Left hindlimb (tissue), 1 donor: ENCODE results near the gene CTXND2.
"Not testable (repeated sequence)": the region's sequence is repeated elsewhere in the genome, so short reads cannot be mapped to it uniquely, and the experiment has no call there.

Source experiments
- DNase-seq: peaks from one replicate; pipeline ENCODE4 v3.0.0-alpha.2; 2018

CTXND2 gene

DNA sequence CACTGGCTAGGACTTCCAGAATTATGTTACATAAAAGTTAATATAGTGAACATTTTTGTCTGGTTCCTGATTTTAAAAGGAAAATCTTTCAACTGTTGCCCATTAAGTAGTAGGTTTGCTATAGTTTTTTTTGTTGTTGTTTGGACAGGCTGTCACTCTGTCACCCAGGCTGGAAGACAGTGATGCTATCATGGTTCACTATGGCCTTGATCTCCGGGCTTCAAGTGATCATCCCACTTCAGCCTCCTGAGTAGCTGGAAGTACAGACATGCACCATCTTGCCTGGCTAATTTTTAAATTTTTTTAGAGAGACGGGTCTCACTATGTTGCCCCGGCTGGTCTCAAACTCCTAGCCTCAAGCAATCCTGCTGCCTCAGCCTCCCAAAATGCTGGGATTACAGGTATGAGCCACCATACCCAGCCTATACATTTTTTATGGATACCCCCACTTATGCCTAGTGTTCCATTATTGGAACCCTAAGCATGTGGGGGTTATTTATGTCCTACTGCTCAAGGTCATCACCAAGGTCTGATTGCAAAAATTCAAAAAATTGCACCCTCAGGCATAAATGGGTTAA is 6.5 kb downstream of the CTXND2 start:
- DNase-seq: no peak

- DNase-seq: no peak
These were observed 8.7 kb downstream of the CTXND2 start for GRCh38 chr1:150895618-150896017.

DNA sequence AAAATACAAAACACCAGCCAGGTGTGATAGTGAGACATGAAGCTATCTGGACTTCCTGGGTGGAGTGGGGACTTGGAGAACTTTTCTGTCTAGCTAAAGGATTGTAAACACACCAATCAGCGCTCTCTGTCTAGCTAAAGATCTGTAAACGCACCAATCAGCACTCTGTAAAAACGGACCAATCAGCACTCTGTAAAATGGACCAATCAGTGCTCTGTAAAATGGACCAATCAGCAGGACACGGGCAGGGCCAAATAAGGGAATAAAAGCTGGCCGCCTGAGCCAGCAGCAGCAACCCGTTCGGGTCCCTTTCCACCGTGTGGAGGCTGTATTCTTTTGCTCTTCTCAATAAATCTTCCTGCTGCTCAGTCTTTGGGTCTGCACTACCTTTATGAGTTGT is 12.9 kb downstream of the CTXND2 start:
- DNase-seq: not testable (repeated sequence)

- no peak for DNase-seq
These were observed 15.4 kb downstream of the CTXND2 start for GRCh38 chr1:150902346-150902745.

DNA sequence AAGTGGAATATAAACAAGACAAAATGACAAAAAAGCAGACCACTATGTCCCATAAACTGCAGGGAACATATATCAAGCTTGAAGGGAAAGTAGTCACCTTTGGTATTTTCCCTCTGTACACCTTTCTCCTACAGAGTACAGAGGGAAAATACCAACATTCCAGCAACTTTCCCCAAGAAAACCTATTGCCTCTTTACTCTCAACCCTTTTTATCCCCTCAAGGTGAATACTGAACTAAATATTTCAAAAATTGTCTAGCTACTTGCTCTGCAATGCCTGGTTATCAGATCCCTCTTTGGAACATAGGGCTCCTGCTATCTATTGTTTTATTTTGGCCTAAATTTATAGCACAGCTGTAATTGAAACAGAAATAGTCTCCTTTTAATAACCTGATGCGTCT is 15.8 kb downstream of the CTXND2 start:
- DNase-seq: no peak

GRCh38 chr1:150905301-150905700 is 18.4 kb downstream of the CTXND2 start:
- DNase-seq: no peak

GRCh38 chr1:150906329-150906728 is 19.4 kb downstream of the CTXND2 start:
- DNase-seq: no peak

DNA sequence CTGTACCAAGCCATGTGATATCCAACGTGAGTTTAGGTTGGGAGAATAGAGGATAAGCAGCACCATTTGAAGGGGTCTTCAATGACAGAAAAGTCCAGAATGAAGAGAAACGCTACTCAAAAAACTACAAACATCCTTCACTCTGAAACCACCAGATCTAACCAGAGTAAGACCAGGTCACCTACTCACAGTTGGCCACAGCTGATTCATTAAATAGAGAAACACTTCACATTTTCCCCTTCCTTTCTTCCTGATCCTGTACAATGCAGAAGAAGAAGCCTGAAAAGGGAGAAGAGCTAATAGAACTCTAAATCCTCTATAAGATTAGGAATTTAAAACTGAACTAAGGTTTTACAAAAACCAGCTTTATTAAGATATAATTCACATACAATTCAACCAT is 19.9 kb downstream of the CTXND2 start:
- DNase-seq: no peak

DNA sequence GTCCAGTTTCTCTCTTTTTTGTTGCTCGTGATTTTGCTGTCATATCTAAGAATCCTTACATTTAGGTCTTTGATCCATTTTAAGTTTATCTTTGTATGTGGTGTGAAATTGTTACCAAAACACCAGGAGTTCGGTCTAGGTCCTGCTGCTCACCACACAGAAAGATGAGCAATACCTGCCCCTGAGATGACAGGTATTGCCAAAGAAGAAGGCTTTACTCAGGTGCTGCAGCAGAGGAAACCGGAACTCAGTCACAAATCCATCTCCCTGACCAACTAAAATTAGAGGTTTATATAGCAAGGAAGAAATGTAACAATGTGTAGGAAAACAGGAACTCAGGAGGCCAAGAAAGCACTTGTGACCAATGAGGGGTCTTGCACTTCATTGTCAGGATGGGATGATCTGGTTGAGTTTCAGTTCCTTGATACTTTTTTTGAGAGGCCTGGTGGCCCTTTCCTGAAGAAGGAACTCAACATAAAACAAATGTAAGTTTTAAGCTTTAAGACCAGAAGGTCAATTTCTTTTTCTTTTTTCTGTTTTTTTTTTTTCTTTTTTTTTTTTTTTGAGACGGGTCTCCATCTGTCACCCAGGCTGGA is 22.7 kb downstream of the CTXND2 start:
- no peak for DNase-seq

DNA sequence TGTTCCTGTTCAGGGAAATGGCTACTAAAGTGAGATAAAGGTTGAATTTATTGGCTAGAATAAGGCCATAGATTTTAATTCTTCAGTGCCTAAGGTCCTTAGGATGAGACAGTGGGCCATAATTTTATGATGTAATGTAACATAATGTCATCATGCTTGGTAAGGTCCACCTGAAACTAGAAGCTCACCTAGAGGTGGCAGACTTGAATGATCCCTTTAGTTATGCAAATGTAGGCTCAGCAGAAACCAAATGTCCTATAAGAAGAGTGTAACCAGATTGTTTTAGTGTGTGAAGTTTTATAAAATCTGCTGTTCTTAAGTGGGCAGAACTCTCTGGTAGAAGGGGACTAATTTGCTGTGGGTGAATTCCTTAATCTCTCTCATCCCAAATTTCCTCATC is 25.7 kb downstream of the CTXND2 start:
- DNase-seq: no peak

GRCh38 chr1:150917387-150917786 is 30.5 kb downstream of the CTXND2 start:
- DNase-seq: no peak

GRCh38 chr1:150922519-150922975 is 35.6 kb downstream of the CTXND2 start:
- peak; percentile 43 for DNase-seq

DNA sequence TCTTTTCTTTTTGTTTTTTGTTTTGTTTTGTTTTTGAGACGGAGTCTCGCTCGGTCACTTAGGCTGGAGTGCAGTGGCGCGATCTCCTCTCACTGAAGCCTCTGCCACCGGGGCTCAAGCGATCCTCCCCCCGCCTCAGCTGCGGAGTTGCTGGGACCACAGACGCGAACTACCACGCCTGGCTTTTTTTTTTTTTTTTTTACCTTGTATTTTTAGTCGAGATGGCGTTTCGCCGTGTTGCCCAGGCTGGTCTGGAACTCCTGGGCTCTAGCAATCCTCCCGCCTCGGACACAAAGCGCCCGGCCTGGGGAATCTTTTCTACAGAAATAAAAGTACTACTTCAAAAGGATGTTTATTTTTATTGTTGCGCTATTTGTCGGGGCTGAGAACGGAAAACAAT is 38.1 kb downstream of the CTXND2 start:
- no peak for DNase-seq

DNA sequence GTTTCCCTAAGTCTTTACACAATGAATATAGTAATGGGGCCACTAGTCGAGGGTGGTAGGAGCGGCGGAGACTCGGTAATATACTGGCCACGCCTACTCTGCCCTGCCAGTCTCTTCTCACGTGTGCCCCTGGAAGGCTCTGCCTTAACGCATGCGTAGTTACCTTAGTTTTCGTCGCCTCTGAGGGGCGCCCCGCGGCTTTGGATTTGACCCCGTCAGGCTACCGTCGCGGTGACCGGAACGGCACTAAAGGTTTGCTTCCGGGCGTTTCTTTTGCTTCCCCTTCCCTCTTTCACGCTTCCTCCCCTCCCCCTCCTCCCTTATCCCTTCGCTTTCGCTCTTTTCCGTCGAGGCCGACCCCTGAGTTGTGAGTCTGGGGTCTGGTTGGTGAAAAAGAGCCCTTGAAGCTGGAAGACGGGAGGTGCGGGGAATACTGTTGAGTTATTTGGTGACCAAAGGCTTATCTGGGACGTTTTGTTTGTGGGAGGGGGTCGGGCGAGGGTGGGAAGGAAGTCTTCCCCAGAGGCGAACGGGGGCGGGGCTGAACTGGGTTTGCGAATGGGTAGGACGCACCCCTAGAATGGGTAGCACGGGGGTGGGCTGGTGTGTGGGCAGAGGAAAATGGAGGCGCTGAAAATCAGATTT is 39.3 kb downstream of the CTXND2 start, which contains the start of gene SETDB1:
Gene SETDB1 (plus strand): TSS at position 267 of the 645 bp plus-strand sequence. CDS start 1,352 bp downstream, outside the sequence.
- DNase-seq: peak; percentile 97

DNA sequence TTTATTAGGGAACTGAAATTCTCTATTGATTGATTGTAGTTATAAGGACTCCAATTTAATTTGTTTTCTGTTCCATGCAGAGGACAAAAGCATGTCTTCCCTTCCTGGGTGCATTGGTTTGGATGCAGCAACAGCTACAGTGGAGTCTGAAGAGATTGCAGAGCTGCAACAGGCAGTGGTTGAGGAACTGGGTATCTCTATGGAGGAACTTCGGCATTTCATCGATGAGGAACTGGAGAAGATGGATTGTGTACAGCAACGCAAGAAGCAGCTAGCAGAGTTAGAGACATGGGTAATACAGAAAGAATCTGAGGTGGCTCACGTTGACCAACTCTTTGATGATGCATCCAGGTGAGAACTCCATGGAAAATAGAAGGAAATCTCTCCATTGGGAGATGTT is 40.7 kb downstream of the CTXND2 start:
- no peak for DNase-seq

GRCh38 chr1:150928286-150928685 is 41.4 kb downstream of the CTXND2 start:
- DNase-seq: no peak

- not testable (repeated sequence) for DNase-seq
These were observed 41.8 kb downstream of the CTXND2 start for GRCh38 chr1:150928775-150929174.

- DNase-seq: no peak
These were observed 44.8 kb downstream of the CTXND2 start for GRCh38 chr1:150931773-150932172.

- DNase-seq: no peak
These were observed 57.9 kb downstream of the CTXND2 start for GRCh38 chr1:150944856-150945255.

- no peak for DNase-seq
These were observed 67.8 kb downstream of the CTXND2 start for GRCh38 chr1:150954708-150955107.

DNA sequence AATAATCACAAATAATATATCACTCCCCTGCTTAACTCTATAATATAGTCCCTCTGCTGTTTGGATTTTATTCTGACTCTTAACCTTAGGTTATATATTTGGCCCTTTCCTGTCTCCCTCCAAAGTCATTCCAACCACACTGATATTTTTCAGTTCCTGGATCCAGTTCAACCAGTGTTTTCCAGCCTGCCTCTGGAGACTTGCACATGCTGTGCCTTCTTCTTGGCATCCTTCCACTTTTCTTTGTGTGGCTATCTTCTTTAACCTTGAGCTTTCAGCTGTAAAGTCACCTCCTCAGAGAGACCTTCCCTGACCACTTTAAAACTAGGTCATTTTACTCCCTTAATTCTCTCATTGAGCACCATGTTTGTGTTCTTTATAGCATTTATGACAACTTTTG is 68.3 kb downstream of the CTXND2 start:
- no peak for DNase-seq

DNA sequence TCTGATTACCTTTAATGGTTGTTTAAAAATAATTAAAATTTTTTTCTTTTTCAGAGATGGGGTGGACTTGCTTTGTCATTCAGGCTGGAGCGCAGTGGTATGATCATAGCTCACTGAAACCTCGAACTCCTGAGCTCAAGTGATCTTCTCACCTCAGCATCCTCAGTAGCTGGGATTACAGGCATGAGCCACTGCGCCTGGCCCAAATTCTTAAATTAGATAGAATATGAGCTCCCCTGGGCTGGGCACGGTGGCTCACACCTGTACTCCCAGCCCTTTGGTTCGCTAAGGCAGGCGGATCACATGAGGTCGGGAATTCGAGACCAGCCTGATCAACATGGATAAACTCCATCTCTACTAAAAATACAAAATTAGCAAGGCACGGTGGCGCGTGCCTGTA is 70.7 kb downstream of the CTXND2 start:
- no peak for DNase-seq

- DNase-seq: no peak
These were observed 73.7 kb downstream of the CTXND2 start for GRCh38 chr1:150960646-150961045.

GRCh38 chr1:150961756-150962155 is 74.8 kb downstream of the CTXND2 start:
- no peak for DNase-seq
